ENCODE measurements around the gene RHOH. TPM values are rescaled to one million over a fixed set of nuclear protein-coding genes. Genes with fewer than 3 reads are reported as not detected.
A peak's percentile ranks its signal among the peaks of the same experiment; 100 is the strongest.

The RHOH gene
- total and polyA plus RNA-seq, 10 of the 15 experiments (the other 5 are each of a cell fraction or from before 2014, with no cell fraction given) = 46.5 to 120 (median 57.9) TPM

DNA sequence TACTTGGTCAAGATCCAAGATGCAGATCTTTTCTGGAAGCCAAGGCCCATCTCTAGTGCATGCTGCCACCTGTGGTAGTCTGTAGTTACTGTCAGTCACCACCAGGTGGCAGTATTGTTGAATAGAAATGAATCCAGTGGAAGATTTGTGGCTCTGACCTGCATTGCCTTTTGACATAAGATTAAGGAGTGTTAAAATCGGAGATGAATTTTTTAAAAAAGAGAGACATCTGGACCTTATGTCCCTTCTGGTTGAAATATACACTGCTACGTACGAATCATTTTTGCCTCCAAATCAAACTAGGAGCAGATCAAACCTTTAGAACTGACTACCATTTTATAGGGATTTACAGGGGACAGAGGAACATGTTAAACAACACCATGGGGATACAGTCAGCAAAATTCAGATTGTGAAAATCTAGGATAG, 46.9 kb upstream of the RHOH start:
- DNase-seq (ENCODE audit: low read depth, low spot score) = peak; percentile 79
- Histone ChIP-seq H3K36me3 (ENCODE audit: control insufficient read depth in 2 of 2, insufficient read depth in 2 of 2, low read length in 1 of 2) (no peaks in the 10 kb centered on the region), H4K20me1 (ENCODE audit: control insufficient read depth, insufficient read depth) (no peaks in the 10 kb centered on the region), H3K4me1 (ENCODE audit: control insufficient read depth, insufficient read depth, low read length) (no peaks in the 10 kb centered on the region), H2AFZ (ENCODE audit: control insufficient read depth, low read depth, low read length) (no peak overlapping the region), H3K4me2 (ENCODE audit: control insufficient read depth, insufficient read depth) (no peak overlapping the region), H3K27ac (ENCODE audit: control insufficient read depth, insufficient read depth) (no peak overlapping the region), H3K4me3 (no peak overlapping the region), H3K9ac (ENCODE audit: control insufficient read depth, insufficient read depth, low read length) (no peak overlapping the region), H3K9me3 (replicated peaks; ENCODE audit: control insufficient read depth, insufficient read depth, low read length) (peaks cover 5% of the 10 kb centered on the region; the same call in 2 of the 3 replicates), H3K79me2 (ENCODE audit: control insufficient read depth, insufficient read depth, low read length) (peaks cover 2% of the 10 kb centered on the region; the same call in 1 of the 2 replicates), H3K27me3 (replicated peaks in 1 of 2; ENCODE audit: control insufficient read depth in 2 of 2, insufficient read depth in 2 of 2, low read length in 1 of 2) (no peaks in the 10 kb centered on the region)
- POLR2A ChIA-PET = interaction anchor here (1.2 kb wide), 1 partner anchor 158 kb away, joined by 7 read pairs; no protein-coding TSS in a partner anchor
- CTCF ChIA-PET = interaction anchor here (0.6 to 5.2 kb wide), 15 partner anchors 24 to 569 kb away, joined by 3 to 34 read pairs (median 4); no protein-coding TSS in a partner anchor
- in situ Hi-C loops (cut with MboI) (loop anchor here (5.0 kb wide), 1 partner anchor 162 kb away; no protein-coding TSS in a partner anchor), intact Hi-C loops (cut with micrococcal nuclease; ENCODE audit: unreplicated experiment) (loop anchor here (1.0 to 5.0 kb wide), 8 partner anchors 35 to 572 kb away; partner anchors contain the start of gene N4BP2)
- RAD21 ChIA-PET (ENCODE audit: unreplicated experiment) = interaction anchor here (0.7 to 5.1 kb wide), 11 partner anchors 20 to 568 kb away, joined by 3 to 27 read pairs (median 4); no protein-coding TSS in a partner anchor
- ATAC-seq = peak; percentile 95
- no TSS peak for BruUV-seq (replicated peaks)
- peak; percentile 92 for FAIRE-seq
- WGBS (ENCODE audit: insufficient coverage, insufficient replicate concordance, low lambda C conversion rate, missing lambda C conversion rate) = 18% methylated on average over 3 of the region's 3 CpGs
- SMC1A ChIA-PET (ENCODE audit: uncharacterized antibody, unreplicated experiment) = interaction anchor here (0.6 to 7.2 kb wide), 12 partner anchors 19 to 176 kb away, joined by 3 to 95 read pairs (median 4); no protein-coding TSS in a partner anchor
- TF ChIP-seq TAF1 (IDR thresholded peaks at IDR 0.05; ENCODE audit: borderline replicate concordance, low read depth, low read length) (no peak), IKZF1 (conservative IDR thresholded peaks at IDR 0.05) (peak; percentile 29; the same call in 1 of the 2 replicates), SRF (IDR thresholded peaks at IDR 0.05; ENCODE audit: low read depth in 2 of 2, low read length in 2 of 2) (no peak), BCL11A (IDR thresholded peaks at IDR 0.05; ENCODE audit: low read depth, low read length) (no peak), PAX8 (IDR thresholded peaks at IDR 0.05) (0 out of 2 replicates have a peak, but pooled peaks have one; percentile 49), STAT3 (IDR thresholded peaks at IDR 0.05; ENCODE audit: low read depth, low read length) (no peak), NBN (IDR thresholded peaks at IDR 0.05) (peak; percentile 65; the same call in 1 of the 2 replicates), NR2F1 (conservative IDR thresholded peaks at IDR 0.05) (no peak; the same call in 1 of the 2 replicates), CBX3 (IDR thresholded peaks at IDR 0.05; ENCODE audit: borderline replicate concordance, low read depth) (no peak), NFYA (IDR thresholded peaks at IDR 0.05; ENCODE audit: borderline replicate concordance, low read depth, low read length) (no peak), HCFC1 (IDR thresholded peaks at IDR 0.05; ENCODE audit: low read length) (no peak), NR2C1 (IDR thresholded peaks at IDR 0.05) (no peak), SMARCA5 (IDR thresholded peaks at IDR 0.05) (no peak), ZSCAN29 (IDR thresholded peaks at IDR 0.05) (no peak), NRF1 (conservative IDR thresholded peaks at IDR 0.05; ENCODE audit: low read depth, low read length) (no peak), POLR2AphosphoS2 (IDR thresholded peaks at IDR 0.05; ENCODE audit: low read depth, low read length) (no peak), NR2C2 (IDR thresholded peaks at IDR 0.05; ENCODE audit: borderline replicate concordance, control insufficient read depth, insufficient read length, low read depth) (no peak), NFIC (IDR thresholded peaks at IDR 0.05; ENCODE audit: low read depth, low read length) (no peak)
- TF ChIP-seq, protein P1, sequence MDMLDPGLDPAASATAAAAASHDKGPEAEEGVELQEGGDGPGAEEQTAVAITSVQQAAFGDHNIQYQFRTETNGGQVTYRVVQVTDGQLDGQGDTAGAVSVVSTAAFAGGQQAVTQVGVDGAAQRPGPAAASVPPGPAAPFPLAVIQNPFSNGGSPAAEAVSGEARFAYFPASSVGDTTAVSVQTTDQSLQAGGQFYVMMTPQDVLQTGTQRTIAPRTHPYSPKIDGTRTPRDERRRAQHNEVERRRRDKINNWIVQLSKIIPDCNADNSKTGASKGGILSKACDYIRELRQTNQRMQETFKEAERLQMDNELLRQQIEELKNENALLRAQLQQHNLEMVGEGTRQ (IDR thresholded peaks at IDR 0.05; ENCODE audit: borderline replicate concordance, low read depth, low read length) = no peak
- TF ChIP-seq, protein P2, sequence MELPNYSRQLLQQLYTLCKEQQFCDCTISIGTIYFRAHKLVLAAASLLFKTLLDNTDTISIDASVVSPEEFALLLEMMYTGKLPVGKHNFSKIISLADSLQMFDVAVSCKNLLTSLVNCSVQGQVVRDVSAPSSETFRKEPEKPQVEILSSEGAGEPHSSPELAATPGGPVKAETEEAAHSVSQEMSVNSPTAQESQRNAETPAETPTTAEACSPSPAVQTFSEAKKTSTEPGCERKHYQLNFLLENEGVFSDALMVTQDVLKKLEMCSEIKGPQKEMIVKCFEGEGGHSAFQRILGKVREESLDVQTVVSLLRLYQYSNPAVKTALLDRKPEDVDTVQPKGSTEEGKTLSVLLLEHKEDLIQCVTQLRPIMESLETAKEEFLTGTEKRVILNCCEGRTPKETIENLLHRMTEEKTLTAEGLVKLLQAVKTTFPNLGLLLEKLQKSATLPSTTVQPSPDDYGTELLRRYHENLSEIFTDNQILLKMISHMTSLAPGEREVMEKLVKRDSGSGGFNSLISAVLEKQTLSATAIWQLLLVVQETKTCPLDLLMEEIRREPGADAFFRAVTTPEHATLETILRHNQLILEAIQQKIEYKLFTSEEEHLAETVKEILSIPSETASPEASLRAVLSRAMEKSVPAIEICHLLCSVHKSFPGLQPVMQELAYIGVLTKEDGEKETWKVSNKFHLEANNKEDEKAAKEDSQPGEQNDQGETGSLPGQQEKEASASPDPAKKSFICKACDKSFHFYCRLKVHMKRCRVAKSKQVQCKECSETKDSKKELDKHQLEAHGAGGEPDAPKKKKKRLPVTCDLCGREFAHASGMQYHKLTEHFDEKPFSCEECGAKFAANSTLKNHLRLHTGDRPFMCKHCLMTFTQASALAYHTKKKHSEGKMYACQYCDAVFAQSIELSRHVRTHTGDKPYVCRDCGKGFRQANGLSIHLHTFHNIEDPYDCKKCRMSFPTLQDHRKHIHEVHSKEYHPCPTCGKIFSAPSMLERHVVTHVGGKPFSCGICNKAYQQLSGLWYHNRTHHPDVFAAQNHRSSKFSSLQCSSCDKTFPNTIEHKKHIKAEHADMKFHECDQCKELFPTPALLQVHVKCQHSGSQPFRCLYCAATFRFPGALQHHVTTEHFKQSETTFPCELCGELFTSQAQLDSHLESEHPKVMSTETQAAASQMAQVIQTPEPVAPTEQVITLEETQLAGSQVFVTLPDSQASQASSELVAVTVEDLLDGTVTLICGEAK (IDR thresholded peaks at IDR 0.05; ENCODE audit: borderline replicate concordance) = no peak
- TF ChIP-seq, protein P3, sequence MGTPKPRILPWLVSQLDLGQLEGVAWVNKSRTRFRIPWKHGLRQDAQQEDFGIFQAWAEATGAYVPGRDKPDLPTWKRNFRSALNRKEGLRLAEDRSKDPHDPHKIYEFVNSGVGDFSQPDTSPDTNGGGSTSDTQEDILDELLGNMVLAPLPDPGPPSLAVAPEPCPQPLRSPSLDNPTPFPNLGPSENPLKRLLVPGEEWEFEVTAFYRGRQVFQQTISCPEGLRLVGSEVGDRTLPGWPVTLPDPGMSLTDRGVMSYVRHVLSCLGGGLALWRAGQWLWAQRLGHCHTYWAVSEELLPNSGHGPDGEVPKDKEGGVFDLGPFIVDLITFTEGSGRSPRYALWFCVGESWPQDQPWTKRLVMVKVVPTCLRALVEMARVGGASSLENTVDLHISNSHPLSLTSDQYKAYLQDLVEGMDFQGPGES (IDR thresholded peaks at IDR 0.05) = no peak

All from GM12878 (cell line).